GM21529 (cell line): ENCODE measurements around the gene NPY.

Experiments
- ATAC-seq: cut with Tn5 transposase; IDR thresholded peaks from one replicate; pipeline ENCODE4 v1.9.1; 2021; ENCODE audit not compliant: unreplicated experiment

Gene NPY

GRCh38 chr7:24313777-24314176 lies 29.8 kb downstream of the NPY start:
- no peak for ATAC-seq

- no peak for ATAC-seq
These were observed 32.4 kb downstream of the NPY start for GRCh38 chr7:24316340-24316739.

- no peak for ATAC-seq
These were observed 34.3 kb downstream of the NPY start for GRCh38 chr7:24318326-24318725.

- ATAC-seq = no peak
These were observed 35.2 kb downstream of the NPY start for GRCh38 chr7:24319209-24319608.

GRCh38 chr7:24323961-24324480 lies 40.0 kb downstream of the NPY start:
- ATAC-seq = no peak

- ATAC-seq = peak; percentile 88
These were observed 41.7 kb downstream of the NPY start for GRCh38 chr7:24325708-24326107.

GRCh38 chr7:24328050-24328449 lies 44.1 kb downstream of the NPY start:
- no peak for ATAC-seq

- no peak for ATAC-seq
These were observed 44.9 kb downstream of the NPY start for GRCh38 chr7:24328894-24329293.

- no peak for ATAC-seq
These were observed 50.0 kb downstream of the NPY start for GRCh38 chr7:24334012-24334411.

GRCh38 chr7:24334627-24335026 lies 50.6 kb downstream of the NPY start:
- no peak for ATAC-seq

- ATAC-seq = no peak
These were observed 52.5 kb downstream of the NPY start for GRCh38 chr7:24336461-24336860.

GRCh38 chr7:24337180-24337579 lies 53.2 kb downstream of the NPY start:
- no peak for ATAC-seq

GRCh38 chr7:24339575-24339974 lies 55.6 kb downstream of the NPY start:
- ATAC-seq = no peak

- no peak for ATAC-seq
These were observed 56.7 kb downstream of the NPY start for GRCh38 chr7:24340727-24341126.
